NCI-H2029 (cell line): Measurements from ENCODE around the gene TCF7L2.
A peak's percentile ranks its signal among the peaks of the same experiment; 100 is the strongest.

Experiments used
- DNase-seq: peaks from one replicate; lab custom pipeline; 2025; lab: John Stamatoyannopoulos, UW

Gene TCF7L2

GRCh38 chr10:112966194-112966855, 16.3 kb downstream of the TCF7L2 start:
- peak; percentile 51 for DNase-seq

- DNase-seq: no peak
These were observed 17.2 kb downstream of the TCF7L2 start for GRCh38 chr10:112967200-112967599.

- no peak for DNase-seq
These were observed 19.1 kb downstream of the TCF7L2 start for GRCh38 chr10:112969131-112969530.

GRCh38 chr10:112969542-112969941, 19.5 kb downstream of the TCF7L2 start:
- DNase-seq: no peak

GRCh38 chr10:112970021-112970420, 20.0 kb downstream of the TCF7L2 start:
- DNase-seq: no peak

GRCh38 chr10:112972606-112973005, 22.6 kb downstream of the TCF7L2 start:
- no peak for DNase-seq

- no peak for DNase-seq
These were observed 23.0 kb downstream of the TCF7L2 start for GRCh38 chr10:112973046-112973445.

- no peak for DNase-seq
These were observed 23.8 kb downstream of the TCF7L2 start for GRCh38 chr10:112973805-112974204.

- no peak for DNase-seq
These were observed 27.4 kb downstream of the TCF7L2 start for GRCh38 chr10:112977426-112977898.

GRCh38 chr10:112979927-112980326, 29.9 kb downstream of the TCF7L2 start:
- no peak for DNase-seq

GRCh38 chr10:112980937-112981336, 30.9 kb downstream of the TCF7L2 start:
- no peak for DNase-seq

- no peak for DNase-seq
These were observed 31.5 kb downstream of the TCF7L2 start for GRCh38 chr10:112981553-112981952.

- no peak for DNase-seq
These were observed 33.5 kb downstream of the TCF7L2 start for GRCh38 chr10:112983444-112984056.

- DNase-seq: no peak
These were observed 34.7 kb downstream of the TCF7L2 start for GRCh38 chr10:112984756-112985155.

- DNase-seq: no peak
These were observed 35.9 kb downstream of the TCF7L2 start for GRCh38 chr10:112985690-112986543.

GRCh38 chr10:112986544-112987190, 36.6 kb downstream of the TCF7L2 start:
- DNase-seq: no peak

GRCh38 chr10:112988839-112989406, 38.9 kb downstream of the TCF7L2 start:
- DNase-seq: no peak

GRCh38 chr10:112989826-112990225, 39.8 kb downstream of the TCF7L2 start:
- no peak for DNase-seq

GRCh38 chr10:112990271-112990670, 40.2 kb downstream of the TCF7L2 start:
- DNase-seq: no peak

GRCh38 chr10:112991888-112992491, 41.9 kb downstream of the TCF7L2 start:
- DNase-seq: no peak

GRCh38 chr10:112996462-112996861, 46.4 kb downstream of the TCF7L2 start:
- no peak for DNase-seq

GRCh38 chr10:112999102-112999501, 49.1 kb downstream of the TCF7L2 start:
- no peak for DNase-seq
